CD14-positive monocyte (primary cell): ENCODE measurements around the gene PNMA1. TPM values are rescaled to one million over a fixed set of nuclear protein-coding genes. Genes with fewer than 3 reads are reported as not detected.

Experiments used
- DNase-seq, 3 donors: peaks; one replicate each; pipeline ENCODE4 v3.0.0-alpha.2; 2011 to 2022
- H2AFZ ChIP-seq: 2 replicates; pipeline ENCODE4 v1.6.0; 2012; ENCODE audit warnings: mild to moderate bottlenecking, low read depth, low read length, inconsistent platforms; ENCODE audit not compliant: insufficient read depth, poor library complexity, severe bottlenecking
- H3K27ac ChIP-seq, 2 donors: 1 replicate in 1 of 2; 2 replicates in 1 of 2; pipeline ENCODE4 v1.5.1; 2012 to 2013; ENCODE audit warnings: low read length in 2 of 2, control low read depth in 1 of 2, inconsistent platforms in 1 of 2, low read depth in 1 of 2, mild to moderate bottlenecking in 1 of 2
- H3K27me3 ChIP-seq, 2 donors: one replicate each; pipeline versions ENCODE4 v1.6.0 to v1.6.1; 2011 to 2013; ENCODE audit warnings: low read length in 2 of 2; ENCODE audit not compliant: control insufficient read depth in 2 of 2, insufficient read depth in 2 of 2
- H3K36me3 ChIP-seq, 2 donors: replicated peaks in 1 of 2; 1 replicate in 1 of 2; 2 replicates in 1 of 2; pipeline versions ENCODE4 v1.5.1 to v1.6.1; 2012 to 2013; ENCODE audit warnings: low read length in 2 of 2, control low read depth in 1 of 2, inconsistent platforms in 1 of 2, mild to moderate bottlenecking in 1 of 2; ENCODE audit not compliant: insufficient read depth in 2 of 2, control insufficient read depth in 1 of 2
- H3K4me1 ChIP-seq, 2 donors: 1 replicate in 1 of 2; 2 replicates in 1 of 2; pipeline versions ENCODE4 v1.5.1 to v1.6.1; 2012 to 2013; ENCODE audit warnings: low read length in 2 of 2, control low read depth in 1 of 2, inconsistent platforms in 1 of 2, mild to moderate bottlenecking in 1 of 2, moderate library complexity in 1 of 2; ENCODE audit not compliant: insufficient read depth in 2 of 2, control insufficient read depth in 1 of 2
- H3K4me2 ChIP-seq: replicated peaks from 2 replicates; pipeline ENCODE3; 2012; ENCODE audit warnings: low read length, moderate library complexity, mild to moderate bottlenecking; ENCODE audit not compliant: poor library complexity, severe bottlenecking; ENCODE audit errors: extremely low read depth
- H3K4me3 ChIP-seq, 3 experiments: fragments of 200-600 bp in 1 of 3; sonication (generic) in 1 of 3; replicated peaks in 1 of 3; 1 replicate in 2 of 3; 2 replicates in 1 of 3; pipeline ENCODE4 v1.5.1; 2011 to 2013; ENCODE audit warnings: low read length in 3 of 3, mild to moderate bottlenecking in 3 of 3, control low read depth in 2 of 3, low read depth in 2 of 3, inconsistent platforms in 1 of 3, moderate library complexity in 1 of 3
- H3K79me2 ChIP-seq: 2 replicates; pipeline ENCODE4 v1.6.0; 2012; ENCODE audit warnings: mild to moderate bottlenecking, control low read depth, inconsistent platforms, low read length, moderate library complexity; ENCODE audit not compliant: insufficient read depth
- H3K9ac ChIP-seq: 2 replicates; pipeline ENCODE4 v1.6.0; 2017; ENCODE audit warnings: low read length, mild to moderate bottlenecking; ENCODE audit not compliant: insufficient read depth, poor library complexity, severe bottlenecking
- H3K9me3 ChIP-seq, 2 donors: replicated peaks in 1 of 2; 1 replicate in 1 of 2; 2 replicates in 1 of 2; pipeline versions ENCODE4 v1.5.1 to v1.6.1; 2012 to 2013; ENCODE audit warnings: low read length in 2 of 2, control low read depth in 1 of 2; ENCODE audit not compliant: control insufficient read depth in 1 of 2, insufficient read depth in 1 of 2
- H4K20me1 ChIP-seq: 2 replicates; pipeline ENCODE4 v1.6.0; 2012; ENCODE audit warnings: mild to moderate bottlenecking, low read length, control low read depth, moderate library complexity; ENCODE audit not compliant: insufficient read depth
- H3K27ac Mint-ChIP-seq, 7 donors: one replicate each; pipeline ENCODE4 v1.8.0; 2020; ENCODE audit warnings: mild to moderate bottlenecking in 7 of 7, mixed read lengths in 7 of 7, moderate library complexity in 6 of 7, inconsistent platforms in 2 of 7
- H3K27me3 Mint-ChIP-seq, 3 donors: one replicate each; pipeline ENCODE4 v1.8.0; 2021 to 2022; ENCODE audit warnings: low read depth in 3 of 3, mild to moderate bottlenecking in 3 of 3, mixed read lengths in 3 of 3, moderate library complexity in 3 of 3, inconsistent platforms in 1 of 3
- H3K36me3 Mint-ChIP-seq, 2 donors: one replicate each; pipeline ENCODE4 v1.8.0; 2020; ENCODE audit warnings: mixed read lengths in 2 of 2, inconsistent platforms in 1 of 2, mild to moderate bottlenecking in 1 of 2
- H3K4me1 Mint-ChIP-seq: one replicate; pipeline ENCODE4 v1.8.0; 2020; ENCODE audit warnings: mild to moderate bottlenecking, mixed read lengths
- H3K4me3 Mint-ChIP-seq, 2 donors: one replicate each; pipeline ENCODE4 v1.8.0; 2020; ENCODE audit warnings: mild to moderate bottlenecking in 2 of 2, mixed read lengths in 2 of 2, moderate library complexity in 1 of 2
- H3K9me3 Mint-ChIP-seq, 7 donors: one replicate each; pipeline ENCODE4 v1.8.0; 2020 to 2022; ENCODE audit warnings: mixed read lengths in 7 of 7, mild to moderate bottlenecking in 6 of 7, moderate library complexity in 6 of 7, inconsistent platforms in 2 of 7
- CTCF ChIP-seq: fragments of 200-600 bp; IDR thresholded peaks from one replicate; pipeline ENCODE4 v1.8.0; 2022; ENCODE audit warnings: antibody characterized with exemption, mild to moderate bottlenecking
- WGBS: methylation state at CpG from one replicate; pipeline ENCODE4 v1.1.5; 2013; ENCODE audit warnings: missing lambda C conversion rate; ENCODE audit not compliant: insufficient coverage; 5-methylcytosine and 5-hydroxymethylcytosine counted together
- intact Hi-C, 2 donors: fragments of 100-400 bp; cut with micrococcal nuclease; formaldehyde crosslinking; loops; one replicate each; pipeline versions ENCODE4 v1.15.0 to v1.15.1; 2023
- polyA plus RNA-seq, 3 donors: library from polyadenylated mRNA; depleted of rRNA in 1 of 3; unstranded in 2 of 3; stranded (reverse) in 1 of 3; fragments of 300-500 nt in 2 of 3; fragments of >200 nt in 1 of 3; fragmentation: Illumina TruSeq in 2 of 3; gene quantifications; 1 replicate in 2 of 3; 2 replicates in 1 of 3; pipeline ENCODE4 v1.2.3, GENCODE V29; 2012 to 2021

PNMA1 gene
- polyA plus RNA-seq, 3 donors = 2.4 to 6.4 (median 4.4) TPM

- Histone ChIP-seq H3K4me3 (no peak overlapping the region), H3K4me2 (no peak overlapping the region), H3K4me1 (no peaks in the 10 kb centered on the region), H3K36me3 (no peaks in the 10 kb centered on the region), H3K27ac (no peak overlapping the region), H3K27me3 (no peaks in the 10 kb centered on the region), H2AFZ (no peak overlapping the region), H3K9me3 (no peaks in the 10 kb centered on the region), H3K9ac (no peak overlapping the region), H4K20me1 (no peaks in the 10 kb centered on the region), H3K79me2 (no peaks in the 10 kb centered on the region)
- Mint-ChIP-seq H3K4me1 (no peaks in the 10 kb centered on the region), H3K36me3 (no peaks in the 10 kb centered on the region), H3K27me3 (no peaks in the 10 kb centered on the region), H3K9me3 (no peaks in the 10 kb centered on the region), H3K4me3 (no peak overlapping the region), H3K27ac (no peak overlapping the region)
- no peak for TF ChIP-seq CTCF
- no peak for DNase-seq
- intact Hi-C loops = no loop called here
These were observed 50.5 kb downstream of the PNMA1 start for GRCh38 chr14:73663548-73664212.

GRCh38 chr14:73662487-73662943, 51.7 kb downstream of the PNMA1 start:
- Mint-ChIP-seq H3K9me3 (no peaks in the 10 kb centered on the region), H3K4me1 (no peaks in the 10 kb centered on the region), H3K27ac (no peak overlapping the region), H3K27me3 (no peaks in the 10 kb centered on the region), H3K4me3 (no peak overlapping the region), H3K36me3 (peaks cover 0 to 5% of the 10 kb centered on the region in 2 donors)
- WGBS = no CpG with 5 or more reads among the region's 1 CpG
- Histone ChIP-seq H3K9me3 (no peaks in the 10 kb centered on the region), H4K20me1 (no peaks in the 10 kb centered on the region), H3K4me2 (no peak overlapping the region), H3K27ac (no peak overlapping the region), H3K79me2 (no peaks in the 10 kb centered on the region), H3K36me3 (no peaks in the 10 kb centered on the region), H3K9ac (no peak overlapping the region), H2AFZ (no peak overlapping the region), H3K27me3 (no peaks in the 10 kb centered on the region), H3K4me1 (no peaks in the 10 kb centered on the region), H3K4me3 (no peak overlapping the region)
- no peak for TF ChIP-seq CTCF
- peak in 1 of 3 donors; percentile 8 for DNase-seq
- intact Hi-C loops = no loop called here
